Stimulated activated CD8-positive, alpha-beta memory T cell treated with anti-CD3 and anti-CD28 coated beads, Interleukin-7, amount 100 ng/mL, for 24 hours (primary cell): Measurements from ENCODE around the gene PARVG.

ENCODE experiments used
- DNase-seq: peaks from one replicate; pipeline ENCODE4 v3.0.0-alpha.2; 2020; ENCODE audit warnings: low read depth

The PARVG gene

GRCh38 chr22:44245438-44245837, 64.7 kb downstream of the PARVG start:
- DNase-seq, result no peak

- no peak for DNase-seq
These were observed 65.1 kb downstream of the PARVG start for GRCh38 chr22:44245867-44246266.

- DNase-seq, result no peak
These were observed 66.0 kb downstream of the PARVG start for GRCh38 chr22:44246615-44247326.

GRCh38 chr22:44247346-44247745, 66.6 kb downstream of the PARVG start:
- DNase-seq, result no peak

GRCh38 chr22:44247923-44248892, 67.5 kb downstream of the PARVG start:
- DNase-seq, result no peak

- no peak for DNase-seq
These were observed 68.2 kb downstream of the PARVG start for GRCh38 chr22:44248926-44249325.

- DNase-seq, result no peak
These were observed 68.8 kb downstream of the PARVG start for GRCh38 chr22:44249376-44250147.

GRCh38 chr22:44254811-44255210, 74.1 kb downstream of the PARVG start:
- DNase-seq, result no peak

- no peak for DNase-seq
These were observed 75.4 kb downstream of the PARVG start for GRCh38 chr22:44256085-44256484.

- no peak for DNase-seq
These were observed 76.1 kb downstream of the PARVG start for GRCh38 chr22:44256556-44257485.
